PFSK-1 (cell line): Measurements from ENCODE around the gene ARID3A.

Experiments used
- FOXP2 ChIP-seq: optimal IDR thresholded peaks from 2 replicates; pipeline ENCODE3; 2011; ENCODE audit warnings: borderline replicate concordance, control low read depth, inconsistent platforms; ENCODE audit not compliant: insufficient read depth; ENCODE audit errors: extremely low read length, extremely low read depth
- POLR2AphosphoS5 ChIP-seq: IDR thresholded peaks from 2 replicates; pipeline ENCODE4 v1.6.1; 2012; ENCODE audit warnings: low read depth, mild to moderate bottlenecking, control low read depth, low read length, moderate library complexity
- REST ChIP-seq, 2 experiments: IDR thresholded peaks; 2 replicates each; pipeline versions ENCODE4 v1.6.1 to v1.8.0; 2011 to 2012; ENCODE audit warnings: low read depth in 2 of 2, low read length in 2 of 2, control low read depth in 1 of 2, inconsistent platforms in 1 of 2, mild to moderate bottlenecking in 1 of 2, moderate library complexity in 1 of 2; ENCODE audit not compliant: insufficient read depth in 1 of 2
- SIN3A ChIP-seq: IDR thresholded peaks from 2 replicates; pipeline ENCODE4 v1.6.1; 2012; ENCODE audit warnings: mild to moderate bottlenecking, low read length, moderate library complexity, borderline replicate concordance; ENCODE audit not compliant: insufficient read depth
- TAF1 ChIP-seq: IDR thresholded peaks from 2 replicates; pipeline ENCODE4 v1.6.1; 2012; ENCODE audit warnings: low read length, control low read depth, borderline replicate concordance; ENCODE audit not compliant: insufficient read depth

The ARID3A gene

DNA sequence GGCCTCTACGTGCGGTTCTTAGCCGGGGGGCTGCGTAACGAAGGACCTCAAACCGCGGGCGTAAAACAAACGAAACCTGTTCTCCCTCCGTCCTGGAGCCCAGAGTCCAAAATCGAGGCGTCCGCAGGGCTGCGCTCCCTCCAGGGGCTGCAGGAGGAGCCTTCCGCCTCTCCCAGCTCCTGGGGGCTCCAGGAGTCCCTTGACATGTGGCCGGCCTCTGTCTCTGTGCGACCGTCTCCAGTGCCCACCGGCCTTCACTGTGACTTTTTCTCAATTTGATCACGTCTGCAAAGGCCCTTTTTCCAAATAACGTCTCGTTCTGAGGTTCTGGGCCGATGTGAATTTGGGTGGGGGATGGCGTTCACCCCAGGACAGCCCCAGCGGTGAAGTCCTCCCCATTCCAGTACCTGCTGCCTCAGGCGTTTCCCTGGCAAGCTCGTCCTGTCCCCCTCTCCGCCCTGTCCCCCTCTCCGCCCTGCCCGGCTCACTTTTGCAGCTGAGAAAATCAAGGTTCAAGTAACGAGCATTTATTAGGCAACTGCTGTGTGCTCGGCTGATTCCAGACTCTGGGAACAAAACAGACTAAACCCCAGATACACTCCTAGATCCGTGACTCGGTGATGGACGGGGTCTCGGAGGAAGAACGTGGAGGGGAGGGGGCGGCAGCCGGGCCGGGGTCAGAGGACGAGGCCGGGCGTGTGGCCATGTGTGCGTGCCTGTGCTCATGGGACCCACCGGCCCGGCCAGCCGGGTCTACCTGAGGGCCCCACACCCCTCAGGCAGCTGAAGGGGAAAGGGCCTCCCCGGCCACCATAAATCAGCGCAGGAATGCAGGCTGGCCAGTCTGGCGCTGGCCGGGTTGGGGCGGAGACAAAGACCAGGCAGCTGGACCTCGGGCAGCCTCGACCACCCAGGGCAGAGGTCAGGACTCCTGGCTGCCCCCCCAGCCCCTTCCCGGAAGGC is 30.2 kb downstream of the ARID3A start:
- TF ChIP-seq FOXP2 (no peak), REST (IDR thresholded peaks at IDR 0.05; ENCODE audit: insufficient read depth in 1 of 2, low read depth in 2 of 2, low read length in 2 of 2) (no peak), SIN3A (no peak)

- TF ChIP-seq POLR2AphosphoS5: no peak
Observed at GRCh38 chr19:956766-957440, 31.1 kb downstream of the ARID3A start.

DNA sequence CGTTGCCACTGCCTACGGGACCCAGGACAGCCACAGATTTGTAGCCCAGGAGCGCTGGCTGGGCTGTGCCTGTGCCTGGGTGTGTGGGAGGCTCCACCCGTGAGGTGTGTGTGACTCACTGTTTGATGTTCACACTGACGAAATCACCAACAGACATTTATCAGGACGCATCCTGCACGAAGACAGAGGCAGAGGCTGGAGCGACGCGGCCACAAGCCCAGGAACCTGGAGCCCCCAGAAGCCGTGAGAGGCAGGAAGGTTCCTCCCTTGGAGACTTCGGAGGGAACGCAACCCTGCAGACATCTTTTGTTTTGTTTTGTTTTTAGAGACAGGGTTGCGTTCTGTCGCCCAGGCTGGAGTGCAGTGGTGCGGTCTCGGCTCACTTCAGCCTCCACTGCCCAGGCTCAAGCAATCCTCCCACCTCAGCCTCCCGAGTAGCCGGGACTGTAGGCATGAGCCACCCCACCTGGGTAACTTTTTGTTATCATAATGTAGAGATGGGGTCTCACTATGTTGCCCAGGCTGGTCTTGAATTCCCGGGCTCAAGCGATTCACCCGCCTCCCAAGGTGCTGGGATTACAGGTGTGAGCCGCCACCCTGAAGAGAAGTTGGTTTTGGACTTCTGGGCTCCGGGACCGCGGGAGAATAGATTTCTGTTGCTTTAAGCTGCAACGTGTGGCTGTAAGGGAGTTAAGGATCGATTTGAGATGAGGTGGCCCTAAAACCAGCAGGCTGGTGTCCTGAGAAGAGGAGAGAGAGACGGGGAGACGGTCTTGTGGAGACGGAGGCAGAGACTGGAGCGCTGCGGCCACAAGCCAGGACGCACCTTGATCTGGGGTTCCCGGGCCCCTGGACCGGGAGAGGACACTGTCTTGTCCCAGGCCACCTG is 33.4 kb downstream of the ARID3A start:
- TF ChIP-seq TAF1 (no peak), FOXP2 (peak; percentile 32), REST (IDR thresholded peaks at IDR 0.05; ENCODE audit: insufficient read depth in 1 of 2, low read depth in 2 of 2, low read length in 2 of 2) (no peak), SIN3A (no peak), POLR2AphosphoS5 (no peak)

DNA sequence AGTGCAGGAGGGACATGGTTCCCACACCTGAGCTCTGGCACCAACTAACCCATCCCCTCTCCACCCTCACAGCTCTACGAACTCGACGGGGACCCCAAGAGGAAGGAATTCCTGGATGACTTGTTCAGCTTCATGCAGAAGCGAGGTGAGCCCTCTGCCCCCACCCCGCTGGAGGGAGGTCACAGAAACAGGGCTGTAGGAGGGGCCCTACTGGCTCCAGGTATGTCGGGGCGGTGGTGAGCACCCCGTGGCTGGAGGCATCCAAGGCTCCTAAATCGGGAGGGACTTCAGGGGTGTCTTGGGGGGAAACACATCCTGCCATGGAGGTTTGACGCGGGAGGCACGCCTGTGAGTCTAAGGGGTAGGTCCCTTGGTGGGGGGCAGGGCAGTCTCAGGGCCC is 34.2 kb downstream of the ARID3A start:
- TF ChIP-seq REST (IDR thresholded peaks at IDR 0.05; ENCODE audit: insufficient read depth in 1 of 2, low read depth in 2 of 2, low read length in 2 of 2): no peak
- no peak for TF ChIP-seq FOXP2
- TF ChIP-seq TAF1: no peak
- no peak for TF ChIP-seq SIN3A

DNA sequence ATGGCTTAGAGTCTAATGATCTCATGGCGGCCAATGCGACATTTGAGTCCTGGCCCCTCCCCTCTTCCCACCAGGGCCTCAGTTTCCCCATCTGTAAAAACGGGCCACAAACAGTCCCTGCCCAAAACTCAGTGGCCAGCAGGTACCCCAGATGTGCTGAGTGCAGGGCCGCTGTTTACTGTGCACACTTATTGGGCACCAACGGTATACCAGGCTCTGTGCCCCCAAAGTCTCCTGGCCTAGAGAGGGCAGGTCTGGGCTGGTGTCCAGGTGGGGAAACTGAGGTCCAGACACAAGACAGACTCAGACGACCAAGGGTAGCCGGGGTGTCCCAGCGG is 34.7 kb downstream of the ARID3A start:
- TF ChIP-seq POLR2AphosphoS5 (no peak), FOXP2 (no peak)
